ENCODE measurements around the gene COX4I1.
"Not testable (repeated sequence)": the region's sequence is repeated elsewhere in the genome, so short reads cannot be mapped to it uniquely, and the experiment has no call there.

The COX4I1 gene

GRCh38 chr16:85805442-85806045 is 6.0 kb downstream of the COX4I1 start:
- FAIRE-seq, result no peak

- FAIRE-seq, result no peak
These were observed 7.0 kb downstream of the COX4I1 start for GRCh38 chr16:85806539-85806938.

GRCh38 chr16:85807340-85807739 is 7.8 kb downstream of the COX4I1 start:
- FAIRE-seq, result not testable (repeated sequence)

GRCh38 chr16:85808104-85808503 is 8.6 kb downstream of the COX4I1 start:
- not testable (repeated sequence) for FAIRE-seq

- FAIRE-seq, result no peak
These were observed 9.4 kb downstream of the COX4I1 start for GRCh38 chr16:85808926-85809325.

- FAIRE-seq, result no peak
These were observed 10.2 kb downstream of the COX4I1 start for GRCh38 chr16:85809645-85810044.

- FAIRE-seq, result no peak
These were observed 10.7 kb downstream of the COX4I1 start for GRCh38 chr16:85810097-85810741.

GRCh38 chr16:85810742-85811115 is 11.2 kb downstream of the COX4I1 start:
- FAIRE-seq, result no peak

GRCh38 chr16:85812031-85812807 is 12.7 kb downstream of the COX4I1 start:
- no peak for FAIRE-seq

GRCh38 chr16:85812811-85813700 is 13.6 kb downstream of the COX4I1 start:
- FAIRE-seq, result no peak

- no peak for FAIRE-seq
These were observed 16.7 kb downstream of the COX4I1 start for GRCh38 chr16:85816159-85816558.

GRCh38 chr16:85817195-85817594 is 17.7 kb downstream of the COX4I1 start:
- not testable (repeated sequence) for FAIRE-seq

GRCh38 chr16:85819245-85819644 is 19.8 kb downstream of the COX4I1 start:
- FAIRE-seq, result no peak

GRCh38 chr16:85819771-85820170 is 20.3 kb downstream of the COX4I1 start:
- FAIRE-seq, result no peak

GRCh38 chr16:85820604-85821372 is 21.3 kb downstream of the COX4I1 start:
- no peak for FAIRE-seq

GRCh38 chr16:85821390-85822135 is 22.1 kb downstream of the COX4I1 start:
- no peak for FAIRE-seq

GRCh38 chr16:85822145-85822544 is 22.6 kb downstream of the COX4I1 start:
- FAIRE-seq, result no peak

GRCh38 chr16:85823328-85823920 is 23.9 kb downstream of the COX4I1 start:
- FAIRE-seq, result no peak

- no peak for FAIRE-seq
These were observed 25.0 kb downstream of the COX4I1 start for GRCh38 chr16:85824161-85825135.

- no peak for FAIRE-seq
These were observed 25.8 kb downstream of the COX4I1 start for GRCh38 chr16:85825326-85825725.

Data from islet of Langerhans (tissue), 1 donor.